Epithelial cell of proximal tubule (primary cell): ENCODE measurements around the gene DOCK2. TPM values are rescaled to one million over a fixed set of nuclear protein-coding genes. Genes with fewer than 3 reads are reported as not detected.
"Not testable (repeated sequence)": the region's sequence is repeated elsewhere in the genome, so short reads cannot be mapped to it uniquely, and the experiment has no call there.

Source experiments
- DNase-seq: peaks from one replicate; pipeline ENCODE4 v3.0.0-alpha.2; 2011; ENCODE audit warnings: low read depth
- H3K4me3 ChIP-seq: 2 replicates; pipeline ENCODE4 v1.5.1; 2011; ENCODE audit warnings: low read depth, mild to moderate bottlenecking, low read length
- total RNA-seq: library from RNA; depleted of rRNA; stranded (reverse); fragments of >200 nt; gene quantifications from 2 replicates; pipeline ENCODE4 v1.2.3, GENCODE V29; 2015
- TF ChIP-seq, protein P1 (sequence below): conservative IDR thresholded peaks from 2 replicates; pipeline ENCODE4 v1.5.1; 2012; ENCODE audit warnings: low read depth, mild to moderate bottlenecking, low read length

Gene DOCK2
- total RNA-seq, 1 donor from 2014 or later: 30.4 TPM

DNA sequence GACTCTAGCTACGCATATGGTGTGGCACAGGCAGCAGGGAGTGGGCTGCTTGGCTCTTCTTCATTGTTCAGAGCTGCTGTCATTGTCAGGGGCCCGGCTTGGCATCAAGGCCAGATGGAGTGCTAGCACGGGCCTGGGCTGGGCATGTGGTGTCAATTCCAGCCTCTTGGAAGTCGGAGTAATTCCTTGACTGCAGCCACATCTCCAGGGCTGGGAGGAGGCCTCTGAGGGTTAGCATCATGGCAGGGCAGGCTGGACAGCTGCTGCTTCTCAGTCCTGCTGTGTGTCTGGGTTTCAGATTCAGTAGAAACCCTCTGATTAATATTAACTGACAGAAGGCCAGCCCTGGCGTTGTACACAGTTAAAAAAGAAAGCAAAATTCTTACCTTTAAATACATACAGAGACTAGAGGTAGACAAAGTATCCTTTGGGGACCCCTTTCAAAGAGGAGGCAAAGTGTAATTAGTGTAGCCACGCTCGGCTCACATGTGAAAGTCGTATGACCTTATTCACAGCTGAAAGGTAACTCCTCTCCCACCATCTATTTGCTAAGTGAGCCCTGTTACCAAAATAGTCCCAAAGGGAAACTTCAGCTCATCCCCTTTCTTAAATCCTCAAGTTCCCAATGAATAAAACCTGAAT is 126.4 kb downstream of the DOCK2 start:
- H3K4me3 ChIP-seq: no peak overlapping the region
- TF ChIP-seq, protein P1, sequence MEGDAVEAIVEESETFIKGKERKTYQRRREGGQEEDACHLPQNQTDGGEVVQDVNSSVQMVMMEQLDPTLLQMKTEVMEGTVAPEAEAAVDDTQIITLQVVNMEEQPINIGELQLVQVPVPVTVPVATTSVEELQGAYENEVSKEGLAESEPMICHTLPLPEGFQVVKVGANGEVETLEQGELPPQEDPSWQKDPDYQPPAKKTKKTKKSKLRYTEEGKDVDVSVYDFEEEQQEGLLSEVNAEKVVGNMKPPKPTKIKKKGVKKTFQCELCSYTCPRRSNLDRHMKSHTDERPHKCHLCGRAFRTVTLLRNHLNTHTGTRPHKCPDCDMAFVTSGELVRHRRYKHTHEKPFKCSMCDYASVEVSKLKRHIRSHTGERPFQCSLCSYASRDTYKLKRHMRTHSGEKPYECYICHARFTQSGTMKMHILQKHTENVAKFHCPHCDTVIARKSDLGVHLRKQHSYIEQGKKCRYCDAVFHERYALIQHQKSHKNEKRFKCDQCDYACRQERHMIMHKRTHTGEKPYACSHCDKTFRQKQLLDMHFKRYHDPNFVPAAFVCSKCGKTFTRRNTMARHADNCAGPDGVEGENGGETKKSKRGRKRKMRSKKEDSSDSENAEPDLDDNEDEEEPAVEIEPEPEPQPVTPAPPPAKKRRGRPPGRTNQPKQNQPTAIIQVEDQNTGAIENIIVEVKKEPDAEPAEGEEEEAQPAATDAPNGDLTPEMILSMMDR: no peak
- DNase-seq: no peak

DNA sequence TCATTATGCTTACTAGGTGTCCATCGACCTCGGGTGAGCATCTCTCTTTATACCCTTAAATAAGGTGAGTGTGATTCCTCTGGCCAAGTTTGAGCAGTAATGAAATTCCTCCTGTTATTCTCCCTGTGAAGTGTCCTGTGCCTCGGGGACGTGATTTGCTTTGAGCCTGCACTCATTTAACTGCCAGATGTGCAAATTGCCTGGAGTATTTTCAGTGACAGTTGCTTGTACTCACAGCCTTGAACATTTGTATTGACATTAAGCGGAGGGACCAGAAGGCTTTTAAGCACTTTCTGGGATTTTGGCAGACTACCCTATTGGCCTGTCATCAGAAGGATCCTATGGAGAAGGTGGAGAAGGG is 126.9 kb downstream of the DOCK2 start:
- TF ChIP-seq, protein P1: no peak
- no peak overlapping the region for H3K4me3 ChIP-seq
- DNase-seq: no peak

DNA sequence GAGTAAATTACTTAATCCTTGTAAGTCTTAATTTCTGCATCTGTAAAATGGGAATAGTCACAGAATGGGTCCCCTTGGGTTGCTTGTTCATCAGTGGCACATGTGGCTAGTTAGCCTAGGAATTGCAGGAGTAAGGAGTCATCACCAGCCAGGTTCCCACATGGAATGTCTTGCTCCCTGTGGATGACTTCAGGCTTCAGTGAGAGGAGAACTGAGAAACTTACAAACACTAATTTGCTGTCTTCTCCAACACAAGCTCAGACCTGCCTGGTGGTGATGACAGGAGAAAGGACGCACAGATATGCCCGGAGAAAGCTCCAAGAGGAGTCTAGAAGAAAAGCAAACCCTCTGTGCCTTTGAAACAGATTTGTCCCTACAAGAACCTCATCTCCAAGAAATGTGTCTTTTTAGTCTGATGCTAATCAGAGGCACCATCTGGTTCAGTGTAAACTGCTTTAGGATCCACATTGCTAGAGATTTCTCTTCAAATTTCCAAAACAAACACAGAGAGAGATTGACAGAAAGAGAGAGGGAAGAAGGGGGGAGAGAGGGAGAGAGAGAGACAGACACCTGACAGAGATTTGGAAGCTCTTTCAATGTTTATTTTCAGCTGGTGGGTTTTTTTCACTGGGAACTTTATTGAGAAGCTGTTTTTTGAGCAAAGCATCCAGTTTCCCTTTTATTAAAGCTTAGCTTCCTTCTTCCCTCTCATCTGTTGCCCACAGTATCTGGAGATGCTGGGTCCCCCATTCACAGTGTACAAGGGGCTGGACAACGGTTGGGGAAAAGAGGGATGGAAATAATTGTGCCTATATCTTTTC is 128.3 kb downstream of the DOCK2 start:
- TF ChIP-seq, protein P1: no peak
- no peak for DNase-seq
- H3K4me3 ChIP-seq: no peak overlapping the region

DNA sequence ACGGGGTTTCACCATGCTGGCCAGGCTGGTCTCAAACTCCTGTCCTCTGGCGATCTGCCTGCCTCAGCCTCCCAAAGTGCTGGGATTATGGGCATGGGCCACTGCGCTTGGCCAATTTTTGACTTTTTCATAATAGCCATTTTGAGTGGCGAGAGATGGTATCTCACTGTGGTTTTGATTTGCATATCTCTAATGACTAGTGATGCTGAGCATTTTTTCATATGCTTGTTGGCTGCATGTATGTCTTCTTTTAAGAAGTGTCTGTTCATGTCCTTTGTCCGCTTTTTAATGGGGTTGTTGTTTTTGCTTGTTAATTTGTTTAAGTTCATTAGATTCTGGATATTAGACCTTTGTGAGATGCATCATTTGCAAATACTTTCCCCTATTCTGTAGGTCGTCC is 129.9 kb downstream of the DOCK2 start:
- not testable (repeated sequence) for H3K4me3 ChIP-seq, DNase-seq

DNA sequence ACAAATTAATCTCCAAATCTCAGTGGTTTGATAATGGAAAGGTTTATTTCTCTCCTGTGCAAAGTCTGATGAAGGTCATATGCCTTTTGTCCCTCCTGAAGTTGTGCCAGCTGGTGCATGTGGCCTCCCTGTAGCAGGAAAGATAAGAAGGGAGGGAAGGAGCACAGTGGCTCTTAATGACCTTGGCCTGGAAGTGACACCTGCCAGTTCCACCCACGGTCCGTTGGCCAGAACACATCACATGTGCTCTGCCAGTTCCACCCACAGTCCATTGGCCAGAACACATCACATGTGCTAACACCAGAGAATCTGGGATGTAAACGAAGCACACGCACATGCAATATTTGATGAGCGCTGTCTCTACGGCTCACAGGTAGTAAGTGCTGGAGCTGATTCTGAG is 130.9 kb downstream of the DOCK2 start:
- TF ChIP-seq, protein P1: no peak
- no peak for DNase-seq
- no peak overlapping the region for H3K4me3 ChIP-seq

DNA sequence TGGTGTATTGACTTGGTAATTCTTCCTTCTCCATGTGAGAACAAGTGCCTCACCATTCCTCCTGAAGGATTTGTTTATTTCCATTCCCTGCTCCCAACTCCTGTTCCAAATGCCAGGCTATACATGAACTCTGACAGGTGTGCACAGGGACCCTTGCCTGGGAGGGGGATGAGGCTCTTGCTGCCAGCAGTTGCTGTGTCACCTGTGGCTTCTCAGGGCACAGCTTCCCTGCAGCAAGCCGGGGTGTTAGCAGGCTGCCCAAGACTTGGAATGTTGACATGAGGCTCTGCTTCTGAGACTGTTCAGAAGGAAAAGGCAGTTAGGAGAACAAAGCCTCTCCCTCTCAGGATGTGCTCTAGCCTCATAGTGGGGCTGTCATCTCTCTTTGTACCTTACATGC is 131.3 kb downstream of the DOCK2 start:
- DNase-seq: no peak

DNA sequence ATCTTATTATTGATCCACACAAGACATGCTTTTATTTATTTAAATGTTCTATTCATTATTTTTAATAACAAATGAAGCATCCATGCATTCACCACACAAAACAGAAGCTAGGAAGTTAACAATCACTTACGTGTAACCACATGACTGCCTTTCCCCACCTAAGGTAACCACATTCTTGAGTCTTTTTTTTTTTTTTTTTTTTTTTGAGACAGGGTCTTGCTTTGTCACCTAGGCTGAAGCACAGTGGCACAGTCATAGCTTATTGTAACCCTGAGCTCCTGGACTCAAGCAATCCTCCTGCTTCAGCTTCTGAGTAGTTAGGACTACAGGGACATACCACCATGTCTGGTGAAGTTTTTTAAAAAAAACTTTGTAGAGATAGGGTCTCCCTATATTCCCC is 133.0 kb downstream of the DOCK2 start:
- TF ChIP-seq, protein P1: no peak
- H3K4me3 ChIP-seq: no peak overlapping the region
- DNase-seq: no peak

More for the DNA sequence above, 131.3 kb downstream of the DOCK2 start:
- no peak overlapping the region for H3K4me3 ChIP-seq
- TF ChIP-seq, protein P1: no peak
